ENCODE data around the gene USP5.
A peak's percentile ranks its signal among the peaks of the same experiment; 100 is the strongest.

Gene USP5

GRCh38 chr12:6830286-6830890 lies 21.6 kb upstream of the USP5 start:
- H3K9me3 ChIP-seq (ENCODE audit: control insufficient read depth, insufficient read depth, low read length) = no peaks in the 10 kb centered on the region
- 0 out of 2 replicates have a peak, but pooled peaks cover 11% of the 10 kb centered on the region for H3K36me3 ChIP-seq (ENCODE audit: insufficient read depth, low read length)
- H3K9ac ChIP-seq (ENCODE audit: low read depth, low read length) = peak overlapping the region; percentile 93; the same call in 1 of the 2 replicates

GRCh38 chr12:6830999-6831398 lies 21.0 kb upstream of the USP5 start:
- no peak overlapping the region for H3K9ac ChIP-seq (ENCODE audit: low read depth, low read length)
- 0 out of 2 replicates have a peak, but pooled peaks cover 11% of the 10 kb centered on the region for H3K36me3 ChIP-seq (ENCODE audit: insufficient read depth, low read length)
- peaks cover 5% of the 10 kb centered on the region for H3K4me1 ChIP-seq (ENCODE audit: insufficient read depth, low read length)
- no peaks in the 10 kb centered on the region for H3K9me3 ChIP-seq (ENCODE audit: control insufficient read depth, insufficient read depth, low read length)

More at GRCh38 chr12:6830286-6830890, 21.6 kb upstream of the USP5 start:
- H3K4me1 ChIP-seq (ENCODE audit: insufficient read depth, low read length) = peaks cover 5% of the 10 kb centered on the region

GRCh38 chr12:6831450-6831995 lies 20.4 kb upstream of the USP5 start:
- Histone ChIP-seq H3K9me3 (ENCODE audit: control insufficient read depth, insufficient read depth, low read length) (no peaks in the 10 kb centered on the region), H3K9ac (ENCODE audit: low read depth, low read length) (no peak overlapping the region), H3K4me1 (ENCODE audit: insufficient read depth, low read length) (peaks cover 5% of the 10 kb centered on the region), H3K36me3 (ENCODE audit: insufficient read depth, low read length) (0 out of 2 replicates have a peak, but pooled peaks cover 11% of the 10 kb centered on the region)

GRCh38 chr12:6832125-6832524 lies 19.8 kb upstream of the USP5 start:
- H3K9me3 ChIP-seq (ENCODE audit: control insufficient read depth, insufficient read depth, low read length) = no peaks in the 10 kb centered on the region
- peaks cover 16% of the 10 kb centered on the region; the same call in 1 of the 2 replicates for H3K36me3 ChIP-seq (ENCODE audit: insufficient read depth, low read length)
- H3K4me1 ChIP-seq (ENCODE audit: insufficient read depth, low read length) = peaks cover 2% of the 10 kb centered on the region
- H3K9ac ChIP-seq (ENCODE audit: low read depth, low read length) = no peak overlapping the region

GRCh38 chr12:6833189-6833890 lies 18.6 kb upstream of the USP5 start:
- Histone ChIP-seq H3K9ac (ENCODE audit: low read depth, low read length) (no peak overlapping the region), H3K9me3 (ENCODE audit: control insufficient read depth, insufficient read depth, low read length) (no peaks in the 10 kb centered on the region), H3K36me3 (ENCODE audit: insufficient read depth, low read length) (peaks cover 16% of the 10 kb centered on the region; the same call in 1 of the 2 replicates), H3K4me1 (ENCODE audit: insufficient read depth, low read length) (no peaks in the 10 kb centered on the region)

GRCh38 chr12:6834254-6834653 lies 17.7 kb upstream of the USP5 start:
- no peak overlapping the region for H3K9ac ChIP-seq (ENCODE audit: low read depth, low read length)
- peaks cover 16% of the 10 kb centered on the region; the same call in 1 of the 2 replicates for H3K36me3 ChIP-seq (ENCODE audit: insufficient read depth, low read length)
- H3K4me1 ChIP-seq (ENCODE audit: insufficient read depth, low read length) = no peaks in the 10 kb centered on the region
- no peaks in the 10 kb centered on the region for H3K9me3 ChIP-seq (ENCODE audit: control insufficient read depth, insufficient read depth, low read length)

- peaks cover 16% of the 10 kb centered on the region; the same call in 1 of the 2 replicates for H3K36me3 ChIP-seq (ENCODE audit: insufficient read depth, low read length)
- H3K4me1 ChIP-seq (ENCODE audit: insufficient read depth, low read length) = no peaks in the 10 kb centered on the region
Observed at GRCh38 chr12:6834873-6835272, 17.1 kb upstream of the USP5 start.

GRCh38 chr12:6836851-6837250 lies 15.1 kb upstream of the USP5 start:
- Histone ChIP-seq H3K9ac (ENCODE audit: low read depth, low read length) (no peak overlapping the region), H3K4me1 (ENCODE audit: insufficient read depth, low read length) (peaks cover 5% of the 10 kb centered on the region), H3K36me3 (ENCODE audit: insufficient read depth, low read length) (peaks cover 13% of the 10 kb centered on the region; the same call in 1 of the 2 replicates), H3K9me3 (ENCODE audit: control insufficient read depth, insufficient read depth, low read length) (no peaks in the 10 kb centered on the region)

More at GRCh38 chr12:6834873-6835272, 17.1 kb upstream of the USP5 start:
- Histone ChIP-seq H3K9me3 (ENCODE audit: control insufficient read depth, insufficient read depth, low read length) (no peaks in the 10 kb centered on the region), H3K9ac (ENCODE audit: low read depth, low read length) (no peak overlapping the region)

GRCh38 chr12:6837370-6838060 lies 14.4 kb upstream of the USP5 start:
- no peaks in the 10 kb centered on the region for H3K9me3 ChIP-seq (ENCODE audit: control insufficient read depth, insufficient read depth, low read length)
- peaks cover 5% of the 10 kb centered on the region for H3K4me1 ChIP-seq (ENCODE audit: insufficient read depth, low read length)
- H3K9ac ChIP-seq (ENCODE audit: low read depth, low read length) = no peak overlapping the region
- H3K36me3 ChIP-seq (ENCODE audit: insufficient read depth, low read length) = peaks cover 13% of the 10 kb centered on the region; the same call in 1 of the 2 replicates

GRCh38 chr12:6838854-6839253 lies 13.1 kb upstream of the USP5 start:
- peaks cover 11% of the 10 kb centered on the region; the same call in 1 of the 2 replicates for H3K36me3 ChIP-seq (ENCODE audit: insufficient read depth, low read length)
- peaks cover 5% of the 10 kb centered on the region for H3K4me1 ChIP-seq (ENCODE audit: insufficient read depth, low read length)
- no peaks in the 10 kb centered on the region for H3K9me3 ChIP-seq (ENCODE audit: control insufficient read depth, insufficient read depth, low read length)
- H3K9ac ChIP-seq (ENCODE audit: low read depth, low read length) = no peak overlapping the region

GRCh38 chr12:6839482-6840201 lies 12.3 kb upstream of the USP5 start:
- Histone ChIP-seq H3K36me3 (ENCODE audit: insufficient read depth, low read length) (peaks cover 5% of the 10 kb centered on the region), H3K9ac (ENCODE audit: low read depth, low read length) (no peak overlapping the region)

GRCh38 chr12:6840330-6840729 lies 11.6 kb upstream of the USP5 start:
- Histone ChIP-seq H3K36me3 (ENCODE audit: insufficient read depth, low read length) (peaks cover 11% of the 10 kb centered on the region), H3K4me1 (ENCODE audit: insufficient read depth, low read length) (peaks cover 5% of the 10 kb centered on the region), H3K9me3 (ENCODE audit: control insufficient read depth, insufficient read depth, low read length) (no peaks in the 10 kb centered on the region), H3K9ac (ENCODE audit: low read depth, low read length) (no peak overlapping the region)

More at GRCh38 chr12:6839482-6840201, 12.3 kb upstream of the USP5 start:
- Histone ChIP-seq H3K9me3 (ENCODE audit: control insufficient read depth, insufficient read depth, low read length) (no peaks in the 10 kb centered on the region), H3K4me1 (ENCODE audit: insufficient read depth, low read length) (peaks cover 5% of the 10 kb centered on the region)

GRCh38 chr12:6840761-6841515 lies 11.0 kb upstream of the USP5 start, which contains the start of gene GNB3:
Gene GNB3, plus strand, starts transcription at chr12:6840925. Its CDS starts 363 bp downstream, at chr12:6841288.
- Histone ChIP-seq H3K4me1 (ENCODE audit: insufficient read depth, low read length) (peaks cover 5% of the 10 kb centered on the region), H3K9ac (ENCODE audit: low read depth, low read length) (no peak within 1 kb of the TSS), H3K9me3 (ENCODE audit: control insufficient read depth, insufficient read depth, low read length) (no peaks in the 10 kb centered on the region), H3K36me3 (ENCODE audit: insufficient read depth, low read length) (peaks cover 11% of the 10 kb centered on the region)

Data from ES-I3 (cell line).